HepG2 (cell line): Measurements from ENCODE around the gene SCUBE2. TPM values are rescaled to one million over a fixed set of nuclear protein-coding genes. Genes with fewer than 3 reads are reported as not detected.

Experiments used
- ATAC-seq: fragments of 200-7000 bp; cut with Tn5 transposase; 3 replicates; pipeline ENCODE4 v1.9.1; 2020; ENCODE audit warnings: mild to moderate bottlenecking, moderate library complexity
- BruUV-seq: library from RNA; stranded (reverse); fragments of 400-500 nt; replicated peaks from 2 replicates; lab custom pipeline; 2021; lab: Mats Ljungman, UMichigan
- CTCF ChIA-PET: fragments of 300-600 bp; formaldehyde crosslinking; extraction: SDS; loops from one replicate; lab custom pipeline; 2021; ENCODE audit warnings: low total read pairs, inconsistent platforms, low intra/inter-chr PET ratio; lab: Yijun Ruan, JAX
- POLR2A ChIA-PET: fragments of 350-600 bp; sonication (Branson Sonifier 250); formaldehyde crosslinking; loops from one replicate; lab custom pipeline; 2020; ENCODE audit warnings: antibody characterized with exemption, inconsistent platforms; lab: Yijun Ruan, JAX
- DNase-seq: peaks from one replicate; pipeline ENCODE4 v3.0.0-alpha.2; 2015; ENCODE audit warnings: low spot score
- FAIRE-seq: peaks from 3 replicates; lab custom pipeline; 2011; peaks lifted over from hg19 to GRCh38; lab: Jason Lieb, UNC
- H2AFZ ChIP-seq: one replicate; pipeline ENCODE4 v1.6.1; 2011; ENCODE audit warnings: low read length, inconsistent platforms
- H3K27ac ChIP-seq: fragments of 300-600 bp; 3 replicates; pipeline ENCODE4 v1.8.0; 2011; ENCODE audit warnings: mixed run types, mild to moderate bottlenecking, mixed read lengths, low read length, inconsistent platforms; ENCODE audit not compliant: insufficient read depth; ENCODE audit errors: extremely low read length
- H3K27me3 ChIP-seq, 2 experiments: fragments of 200-600 bp in 1 of 2; 2 replicates in 1 of 2; 3 replicates in 1 of 2; pipeline versions ENCODE4 v1.6.0 to v1.8.0; 2011; ENCODE audit warnings: low read length in 2 of 2, mild to moderate bottlenecking in 2 of 2, moderate library complexity in 2 of 2, inconsistent platforms in 1 of 2; ENCODE audit not compliant: insufficient read depth in 2 of 2, control insufficient read depth in 1 of 2
- H3K36me3 ChIP-seq, 2 experiments: fragments of 200-600 bp in 1 of 2; replicated peaks in 1 of 2; 2 replicates in 1 of 2; 3 replicates in 1 of 2; pipeline versions ENCODE4 v1.5.1 to v1.8.0; 2011; ENCODE audit warnings: low read length in 2 of 2, inconsistent platforms in 1 of 2; ENCODE audit not compliant: insufficient read depth in 2 of 2, control insufficient read depth in 1 of 2
- H3K4me1 ChIP-seq: 2 replicates; pipeline ENCODE4 v1.5.1; 2012; ENCODE audit warnings: low read length, inconsistent platforms; ENCODE audit not compliant: insufficient read depth
- H3K4me2 ChIP-seq: 2 replicates; pipeline ENCODE4 v1.6.0; 2011; ENCODE audit warnings: low read depth, low read length, inconsistent platforms
- H3K4me3 ChIP-seq, 3 experiments: fragments of 200-600 bp in 1 of 3; sonication (generic), shearing (Covaris generic) in 1 of 3; replicated peaks in 1 of 3; 2 replicates each; pipeline ENCODE4 v1.5.1; 2011 to 2016; ENCODE audit warnings: low read length in 3 of 3, inconsistent platforms in 2 of 3, low read depth in 2 of 3, mild to moderate bottlenecking in 2 of 3, control low read depth in 1 of 3, mixed read lengths in 1 of 3; ENCODE audit not compliant: insufficient read depth in 1 of 3
- H3K79me2 ChIP-seq: one replicate; pipeline ENCODE4 v1.6.1; 2011; ENCODE audit warnings: low read length, inconsistent platforms; ENCODE audit not compliant: insufficient read depth
- H3K9ac ChIP-seq: 2 replicates; pipeline ENCODE4 v1.6.0; 2011; ENCODE audit warnings: mild to moderate bottlenecking, low read depth, low read length, inconsistent platforms; ENCODE audit not compliant: insufficient read depth
- H3K9me3 ChIP-seq: 2 replicates; pipeline ENCODE4 v1.5.1; 2012; ENCODE audit warnings: mild to moderate bottlenecking, low read length
- H4K20me1 ChIP-seq: 2 replicates; pipeline ENCODE4 v1.6.0; 2011; ENCODE audit warnings: inconsistent platforms, mild to moderate bottlenecking, low read length, moderate library complexity; ENCODE audit not compliant: insufficient read depth
- DNMT3B ChIP-seq: conservative IDR thresholded peaks from 2 replicates; pipeline ENCODE4 v1.6.1; 2016; ENCODE audit warnings: missing biosample characterization, control low read depth
- GFI1 ChIP-seq: sonication (generic); formaldehyde crosslinking; IDR thresholded peaks from 2 replicates; pipeline ENCODE4 v1.5.0; 2020; ENCODE audit warnings: missing genetic modification reagents, mild to moderate bottlenecking, borderline replicate concordance
- GZF1 ChIP-seq: sonication (generic); formaldehyde crosslinking; IDR thresholded peaks from 2 replicates; pipeline ENCODE4 v1.5.1; 2020; ENCODE audit warnings: mild to moderate bottlenecking, missing genetic modification reagents
- MBNL3 ChIP-seq: fragments of 250-450 bp; sonication (Bioruptor Pico); conservative IDR thresholded peaks from 2 replicates; pipeline ENCODE4 v1.8.0; 2022; ENCODE audit warnings: mild to moderate bottlenecking, inconsistent platforms
- TARDBP ChIP-seq: sonication (generic); formaldehyde crosslinking; IDR thresholded peaks from 2 replicates; pipeline ENCODE4 v1.8.0; 2022; ENCODE audit warnings: mild to moderate bottlenecking, missing genetic modification reagents
- ZNF205 ChIP-seq: IDR thresholded peaks from 2 replicates; pipeline ENCODE4 v1.6.1; 2018; ENCODE audit warnings: missing biosample characterization, missing genetic modification reagents
- ZNF230 ChIP-seq: sonication (generic); formaldehyde crosslinking; IDR thresholded peaks from 2 replicates; pipeline ENCODE4 v1.4.0; 2020; ENCODE audit warnings: mild to moderate bottlenecking, missing genetic modification reagents
- ZNF264 ChIP-seq: sonication (generic); formaldehyde crosslinking; IDR thresholded peaks from 2 replicates; pipeline ENCODE4 v1.4.0; 2020; ENCODE audit warnings: missing genetic modification reagents
- ZNF883 ChIP-seq: sonication (generic); formaldehyde crosslinking; IDR thresholded peaks from 2 replicates; pipeline ENCODE4 v1.5.1; 2020; ENCODE audit warnings: mild to moderate bottlenecking, missing genetic modification reagents; ENCODE audit errors: not compliant biosample characterization
- WGBS: methylation state at CpG from one replicate; pipeline ENCODE4 v1.1.6; 2017; ENCODE audit warnings: low lambda C conversion rate; 5-methylcytosine and 5-hydroxymethylcytosine counted together
- in situ Hi-C: cut with HindIII; loops from 2 replicates; pipeline ENCODE4 v1.10.0; 2017; ENCODE audit warnings: low pct_unique_long_range_greater_than_20kb; ENCODE audit not compliant: extremely low pct_ligation_motif_present
- intact Hi-C: fragments of 100-400 bp; cut with micrococcal nuclease; formaldehyde crosslinking; loops from one replicate; pipeline ENCODE4 v1.10.0; 2022; ENCODE audit not compliant: unreplicated experiment
- polyA plus RNA-seq, 8 experiments: library from polyadenylated mRNA; depleted of rRNA in 3 of 8; stranded (reverse) in 7 of 8; unstranded in 1 of 8; fragments of >200 nt; fragmentation: Illumina TruSeq in 4 of 8; extraction: Trizol in 4 of 8; gene quantifications; 2 replicates each; pipeline versions ENCODE4 v1.2.1 to v1.2.3, GENCODE V29; 2011 to 2016; ENCODE audit warnings: low read depth in 4 of 8, missing spikeins in 1 of 8, mixed read lengths in 1 of 8; ENCODE audit not compliant: insufficient read depth in 1 of 8
- total RNA-seq, 5 experiments: library from RNA; depleted of rRNA; stranded (reverse); fragments of >200 nt; fragmentation: Illumina TruSeq; extraction: Trizol; gene quantifications; 2 replicates each; pipeline ENCODE4 v1.2.3, GENCODE V29; 2016; ENCODE audit warnings: low read depth in 1 of 5
- TF ChIP-seq, protein P1 (sequence below), 2 experiments: sonication (generic) in 1 of 2; formaldehyde crosslinking in 1 of 2; IDR thresholded peaks; 2 replicates each; pipeline versions ENCODE4 v1.6.1 to v1.9.0; 2014 to 2022; ENCODE audit warnings: antibody characterized with exemption in 1 of 2, borderline replicate concordance in 1 of 2, inconsistent platforms in 1 of 2, low read depth in 1 of 2, missing genetic modification reagents in 1 of 2
- TF ChIP-seq, protein P2 (sequence below): sonication (generic); formaldehyde crosslinking; IDR thresholded peaks from 2 replicates; pipeline ENCODE4 v1.4.0; 2020; ENCODE audit warnings: mild to moderate bottlenecking, missing genetic modification reagents
- TF ChIP-seq, protein P3 (sequence below): sonication (generic); formaldehyde crosslinking; conservative IDR thresholded peaks from 2 replicates; pipeline ENCODE4 v1.4.0; 2020; ENCODE audit warnings: missing genetic modification reagents
- TF ChIP-seq, protein P4 (sequence below): sonication (generic); formaldehyde crosslinking; IDR thresholded peaks from 2 replicates; pipeline ENCODE4 v1.5.0; 2020; ENCODE audit warnings: mild to moderate bottlenecking, missing genetic modification reagents, borderline replicate concordance

The SCUBE2 gene
- total and polyA plus RNA-seq, 2 of the 13 experiments (the other 11 are each of a cell fraction or from before 2014, with no cell fraction given): 0.09 TPM; not detected in 1

- Histone ChIP-seq H3K27ac (no peak overlapping the region), H2AFZ (no peak overlapping the region), H3K4me3 (no peak overlapping the region), H3K4me1 (no peaks in the 10 kb centered on the region), H3K4me2 (no peak overlapping the region), H3K27me3 (peaks cover 4 to 34% of the 10 kb centered on the region in 2 experiments; a peak in 4 of 5 replicates), H3K9ac (no peak overlapping the region), H3K36me3 (no peaks in the 10 kb centered on the region), H4K20me1 (no peaks in the 10 kb centered on the region), H3K9me3 (no peaks in the 10 kb centered on the region), H3K79me2 (no peaks in the 10 kb centered on the region)
- ChIA-PET POLR2A (no interaction called here), CTCF (no interaction called here)
- ATAC-seq (no peak), DNase-seq (no peak), FAIRE-seq (no peak)
- BruUV-seq: no TSS peak
- intact Hi-C loops (no loop called here), in situ Hi-C loops (no loop called here)
- 18% methylated on average over 10 of the region's 10 CpGs for WGBS
- TF ChIP-seq ZNF264 (no peak), GFI1 (CRISPR knock-in tag) (no peak), MBNL3 (CRISPR knock-in tag) (no peak), ZNF205 (CRISPR knock-in tag) (no peak), ZNF230 (no peak), GZF1 (no peak), ZNF883 (CRISPR knock-in tag) (no peak), DNMT3B (no peak), TARDBP (CRISPR knock-in tag) (no peak)
- TF ChIP-seq, protein P1, sequence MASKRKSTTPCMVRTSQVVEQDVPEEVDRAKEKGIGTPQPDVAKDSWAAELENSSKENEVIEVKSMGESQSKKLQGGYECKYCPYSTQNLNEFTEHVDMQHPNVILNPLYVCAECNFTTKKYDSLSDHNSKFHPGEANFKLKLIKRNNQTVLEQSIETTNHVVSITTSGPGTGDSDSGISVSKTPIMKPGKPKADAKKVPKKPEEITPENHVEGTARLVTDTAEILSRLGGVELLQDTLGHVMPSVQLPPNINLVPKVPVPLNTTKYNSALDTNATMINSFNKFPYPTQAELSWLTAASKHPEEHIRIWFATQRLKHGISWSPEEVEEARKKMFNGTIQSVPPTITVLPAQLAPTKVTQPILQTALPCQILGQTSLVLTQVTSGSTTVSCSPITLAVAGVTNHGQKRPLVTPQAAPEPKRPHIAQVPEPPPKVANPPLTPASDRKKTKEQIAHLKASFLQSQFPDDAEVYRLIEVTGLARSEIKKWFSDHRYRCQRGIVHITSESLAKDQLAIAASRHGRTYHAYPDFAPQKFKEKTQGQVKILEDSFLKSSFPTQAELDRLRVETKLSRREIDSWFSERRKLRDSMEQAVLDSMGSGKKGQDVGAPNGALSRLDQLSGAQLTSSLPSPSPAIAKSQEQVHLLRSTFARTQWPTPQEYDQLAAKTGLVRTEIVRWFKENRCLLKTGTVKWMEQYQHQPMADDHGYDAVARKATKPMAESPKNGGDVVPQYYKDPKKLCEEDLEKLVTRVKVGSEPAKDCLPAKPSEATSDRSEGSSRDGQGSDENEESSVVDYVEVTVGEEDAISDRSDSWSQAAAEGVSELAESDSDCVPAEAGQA (IDR thresholded peaks at IDR 0.05; ENCODE audit: low read depth): no peak
- TF ChIP-seq, protein P1 (CRISPR knock-in tag; IDR thresholded peaks at IDR 0.05; ENCODE audit: borderline replicate concordance): no peak
- TF ChIP-seq, protein P2, sequence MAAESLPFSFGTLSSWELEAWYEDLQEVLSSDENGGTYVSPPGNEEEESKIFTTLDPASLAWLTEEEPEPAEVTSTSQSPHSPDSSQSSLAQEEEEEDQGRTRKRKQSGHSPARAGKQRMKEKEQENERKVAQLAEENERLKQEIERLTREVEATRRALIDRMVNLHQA (CRISPR knock-in tag): no peak
- TF ChIP-seq, protein P3, sequence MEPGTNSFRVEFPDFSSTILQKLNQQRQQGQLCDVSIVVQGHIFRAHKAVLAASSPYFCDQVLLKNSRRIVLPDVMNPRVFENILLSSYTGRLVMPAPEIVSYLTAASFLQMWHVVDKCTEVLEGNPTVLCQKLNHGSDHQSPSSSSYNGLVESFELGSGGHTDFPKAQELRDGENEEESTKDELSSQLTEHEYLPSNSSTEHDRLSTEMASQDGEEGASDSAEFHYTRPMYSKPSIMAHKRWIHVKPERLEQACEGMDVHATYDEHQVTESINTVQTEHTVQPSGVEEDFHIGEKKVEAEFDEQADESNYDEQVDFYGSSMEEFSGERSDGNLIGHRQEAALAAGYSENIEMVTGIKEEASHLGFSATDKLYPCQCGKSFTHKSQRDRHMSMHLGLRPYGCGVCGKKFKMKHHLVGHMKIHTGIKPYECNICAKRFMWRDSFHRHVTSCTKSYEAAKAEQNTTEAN (CRISPR knock-in tag): no peak
- TF ChIP-seq, protein P4, sequence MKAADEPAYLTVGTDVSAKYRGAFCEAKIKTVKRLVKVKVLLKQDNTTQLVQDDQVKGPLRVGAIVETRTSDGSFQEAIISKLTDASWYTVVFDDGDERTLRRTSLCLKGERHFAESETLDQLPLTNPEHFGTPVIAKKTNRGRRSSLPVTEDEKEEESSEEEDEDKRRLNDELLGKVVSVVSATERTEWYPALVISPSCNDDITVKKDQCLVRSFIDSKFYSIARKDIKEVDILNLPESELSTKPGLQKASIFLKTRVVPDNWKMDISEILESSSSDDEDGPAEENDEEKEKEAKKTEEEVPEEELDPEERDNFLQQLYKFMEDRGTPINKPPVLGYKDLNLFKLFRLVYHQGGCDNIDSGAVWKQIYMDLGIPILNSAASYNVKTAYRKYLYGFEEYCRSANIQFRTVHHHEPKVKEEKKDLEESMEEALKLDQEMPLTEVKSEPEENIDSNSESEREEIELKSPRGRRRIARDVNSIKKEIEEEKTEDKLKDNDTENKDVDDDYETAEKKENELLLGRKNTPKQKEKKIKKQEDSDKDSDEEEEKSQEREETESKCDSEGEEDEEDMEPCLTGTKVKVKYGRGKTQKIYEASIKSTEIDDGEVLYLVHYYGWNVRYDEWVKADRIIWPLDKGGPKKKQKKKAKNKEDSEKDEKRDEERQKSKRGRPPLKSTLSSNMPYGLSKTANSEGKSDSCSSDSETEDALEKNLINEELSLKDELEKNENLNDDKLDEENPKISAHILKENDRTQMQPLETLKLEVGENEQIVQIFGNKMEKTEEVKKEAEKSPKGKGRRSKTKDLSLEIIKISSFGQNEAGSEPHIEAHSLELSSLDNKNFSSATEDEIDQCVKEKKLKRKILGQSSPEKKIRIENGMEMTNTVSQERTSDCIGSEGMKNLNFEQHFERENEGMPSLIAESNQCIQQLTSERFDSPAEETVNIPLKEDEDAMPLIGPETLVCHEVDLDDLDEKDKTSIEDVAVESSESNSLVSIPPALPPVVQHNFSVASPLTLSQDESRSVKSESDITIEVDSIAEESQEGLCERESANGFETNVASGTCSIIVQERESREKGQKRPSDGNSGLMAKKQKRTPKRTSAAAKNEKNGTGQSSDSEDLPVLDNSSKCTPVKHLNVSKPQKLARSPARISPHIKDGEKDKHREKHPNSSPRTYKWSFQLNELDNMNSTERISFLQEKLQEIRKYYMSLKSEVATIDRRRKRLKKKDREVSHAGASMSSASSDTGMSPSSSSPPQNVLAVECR (CRISPR knock-in tag): no peak
These were observed 51.0 kb downstream of the SCUBE2 start for GRCh38 chr11:9040410-9040809.
